Astrocyte (in vitro differentiated cells and primary cell): ENCODE results near the gene UACA.

Experiments
- CTCF ChIP-seq: IDR thresholded peaks from 2 replicates; pipeline ENCODE4 v1.5.1; 2011; ENCODE audit warnings: low read depth, mild to moderate bottlenecking, inconsistent platforms, low read length, moderate library complexity; ENCODE audit not compliant: insufficient read depth
- EZH2 ChIP-seq: IDR thresholded peaks from 2 replicates; pipeline ENCODE4 v1.6.1; 2012; ENCODE audit warnings: mild to moderate bottlenecking, low read length, inconsistent platforms; ENCODE audit not compliant: insufficient read depth

GRCh38 chr15:70763950-70764730, 782 bp upstream of the UACA start:
- TF ChIP-seq CTCF (no peak), EZH2 (no peak)
